ENCODE data around the gene HECTD4. TPM values are rescaled to one million over a fixed set of nuclear protein-coding genes. Genes with fewer than 3 reads are reported as not detected.
A peak's percentile ranks its signal among the peaks of the same experiment; 100 is the strongest.
"Not testable (repeated sequence)": the region's sequence is repeated elsewhere in the genome, so short reads cannot be mapped to it uniquely, and the experiment has no call there.

The HECTD4 gene
- total and polyA plus RNA-seq, 2 experiments from 2014 or later: 29.4 to 33.7 TPM

- no peaks in the 10 kb centered on the region for H3K9me3 ChIP-seq (ENCODE audit: low read depth)
- no peaks in the 10 kb centered on the region for H3K4me1 ChIP-seq (ENCODE audit: low read depth)
- DNase-seq (ENCODE audit: low read depth in 1 of 2, low spot score in 1 of 2): no peak
- no peaks in the 10 kb centered on the region for H3K27me3 ChIP-seq
- no peak overlapping the region for H3K27ac ChIP-seq
- no peak for TF ChIP-seq CTCF (IDR thresholded peaks at IDR 0.05; ENCODE audit: low read depth, low read length)
- H3K4me3 ChIP-seq: no peak overlapping the region
- H3K36me3 ChIP-seq: peaks cover 26% of the 10 kb centered on the region
Observed at GRCh38 chr12:112401903-112402498, 19.8 kb upstream of the HECTD4 start.

- TF ChIP-seq CTCF (IDR thresholded peaks at IDR 0.05; ENCODE audit: low read depth, low read length): no peak
Observed at GRCh38 chr12:112401054-112401453, 18.8 kb upstream of the HECTD4 start.

DNA sequence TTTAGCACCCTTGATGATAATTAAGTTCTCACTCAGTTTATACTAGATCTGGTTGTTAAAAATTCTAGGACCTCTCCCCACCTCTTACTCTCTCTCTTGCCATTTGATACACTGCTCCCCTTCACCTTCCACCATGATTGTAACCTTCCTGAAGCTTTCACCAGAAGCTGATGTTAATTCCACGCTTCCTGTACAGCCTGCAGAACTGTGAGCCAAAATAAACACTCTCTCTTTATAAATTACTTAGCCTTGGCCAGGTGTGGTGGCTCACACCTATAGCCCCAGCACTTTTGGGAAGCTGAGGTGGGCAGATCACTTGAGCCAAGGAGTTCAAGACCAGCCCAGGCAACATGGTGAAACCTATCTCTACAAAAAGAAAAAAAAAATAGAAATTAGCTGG, 11.1 kb upstream of the HECTD4 start:
- Histone ChIP-seq H3K27me3 (peaks cover under 1% of the 10 kb centered on the region), H3K4me1 (ENCODE audit: low read depth) (no peaks in the 10 kb centered on the region), H3K36me3 (no peaks in the 10 kb centered on the region), H3K9me3 (ENCODE audit: low read depth) (no peaks in the 10 kb centered on the region), H3K27ac (no peak overlapping the region), H3K4me3 (no peak overlapping the region)
- no peak for TF ChIP-seq CTCF (IDR thresholded peaks at IDR 0.05; ENCODE audit: low read depth, low read length)
- DNase-seq (ENCODE audit: low read depth in 1 of 2, low spot score in 1 of 2): no peak

More at GRCh38 chr12:112401054-112401453, 18.8 kb upstream of the HECTD4 start:
- no peaks in the 10 kb centered on the region for H3K4me1 ChIP-seq (ENCODE audit: low read depth)
- DNase-seq (ENCODE audit: low read depth in 1 of 2, low spot score in 1 of 2): no peak
- H3K27me3 ChIP-seq: no peaks in the 10 kb centered on the region
- H3K36me3 ChIP-seq: peaks cover 17% of the 10 kb centered on the region
- H3K4me3 ChIP-seq: no peak overlapping the region
- H3K9me3 ChIP-seq (ENCODE audit: low read depth): no peaks in the 10 kb centered on the region
- H3K27ac ChIP-seq: no peak overlapping the region

DNA sequence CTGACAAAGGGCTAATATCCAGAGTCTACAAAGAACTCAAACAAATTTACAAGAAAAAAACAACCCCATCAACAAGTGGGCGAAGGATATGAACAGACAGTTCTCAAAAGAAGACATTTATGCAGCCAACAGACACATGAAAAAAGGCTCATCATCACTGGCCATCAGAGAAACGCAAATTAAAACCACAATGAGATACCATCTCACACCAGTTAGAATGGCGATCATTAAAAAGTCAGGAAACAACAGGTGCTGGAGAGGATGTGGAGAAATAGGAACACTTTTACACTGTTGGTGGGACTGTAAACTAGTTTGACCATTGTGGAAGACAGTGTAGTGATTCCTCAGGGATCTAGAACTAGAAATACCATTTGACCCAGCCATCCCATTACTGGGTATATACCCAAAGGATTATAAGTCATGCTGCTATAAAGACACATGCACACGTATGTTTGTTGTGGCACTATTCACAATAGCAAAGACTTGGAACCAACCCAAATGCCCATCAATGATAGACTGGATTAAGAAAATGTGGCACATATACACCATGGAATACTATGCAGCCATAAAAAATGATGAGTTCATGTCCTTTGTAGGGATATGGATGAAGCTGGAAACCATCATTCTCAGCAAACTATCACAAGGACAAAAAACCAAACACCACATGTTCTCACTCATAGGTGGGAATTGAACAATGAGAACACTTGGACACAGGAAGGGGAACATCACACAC, 7.9 kb upstream of the HECTD4 start:
- not testable (repeated sequence) for H3K27ac ChIP-seq; H3K4me3 ChIP-seq; H3K36me3 ChIP-seq; H3K27me3 ChIP-seq; DNase-seq (ENCODE audit: low read depth in 1 of 2, low spot score in 1 of 2); H3K4me1 ChIP-seq (ENCODE audit: low read depth); H3K9me3 ChIP-seq (ENCODE audit: low read depth)

- H3K4me1 ChIP-seq (ENCODE audit: low read depth): no peaks in the 10 kb centered on the region
- no peaks in the 10 kb centered on the region for H3K36me3 ChIP-seq
- no peaks in the 10 kb centered on the region for H3K9me3 ChIP-seq (ENCODE audit: low read depth)
- H3K4me3 ChIP-seq: no peak overlapping the region
- H3K27me3 ChIP-seq: peaks cover 3% of the 10 kb centered on the region
- H3K27ac ChIP-seq: no peak overlapping the region
- no peak for TF ChIP-seq CTCF (IDR thresholded peaks at IDR 0.05; ENCODE audit: low read depth, low read length)
- DNase-seq (ENCODE audit: low read depth in 1 of 2, low spot score in 1 of 2): no peak
Observed at GRCh38 chr12:112389228-112389627, 7.0 kb upstream of the HECTD4 start.

DNA sequence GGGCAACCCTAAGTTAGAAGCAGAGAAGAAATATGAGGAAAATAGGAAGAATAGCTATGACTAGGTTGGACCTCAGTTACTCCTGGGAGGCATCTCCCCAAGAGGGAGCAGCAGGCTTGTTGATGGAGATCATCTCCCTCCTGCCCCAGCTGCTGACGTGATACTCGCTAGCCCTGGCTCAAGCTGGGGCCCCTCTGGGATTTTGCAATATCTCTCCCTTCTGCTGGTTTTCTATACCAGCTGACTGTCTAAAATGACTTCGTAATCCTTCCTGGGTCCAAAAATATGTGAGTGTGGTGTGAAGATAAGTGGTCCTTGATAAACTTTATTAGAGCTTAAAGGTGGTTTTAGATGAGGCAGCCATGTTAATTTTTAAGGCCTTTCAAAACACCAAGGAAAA, 4.5 kb upstream of the HECTD4 start:
- Histone ChIP-seq H3K36me3 (no peaks in the 10 kb centered on the region), H3K4me1 (ENCODE audit: low read depth) (no peaks in the 10 kb centered on the region), H3K27me3 (peaks cover 3% of the 10 kb centered on the region), H3K27ac (no peak overlapping the region), H3K9me3 (ENCODE audit: low read depth) (no peaks in the 10 kb centered on the region), H3K4me3 (no peak overlapping the region)
- DNase-seq (ENCODE audit: low read depth in 1 of 2, low spot score in 1 of 2): peak in 1 of 2 donors; percentile 93
- TF ChIP-seq CTCF (IDR thresholded peaks at IDR 0.05; ENCODE audit: low read depth, low read length): no peak
